PC-3 (cell line): ENCODE results near the gene AFAP1L2. TPM values are rescaled to one million over a fixed set of nuclear protein-coding genes. Genes with fewer than 3 reads are reported as not detected.

Source experiments
- ATAC-seq: fragments of 200-7000 bp; cut with Tn5 transposase; 2 replicates; pipeline ENCODE4 v1.9.1; 2020; ENCODE audit warnings: mild to moderate bottlenecking, moderate library complexity
- BruUV-seq: library from RNA; stranded (reverse); fragments of 400-500 nt; replicated peaks from 2 replicates; lab custom pipeline; 2021; lab: Mats Ljungman, UMichigan
- CTCF ChIA-PET: fragments of 300-600 bp; sonication (Branson Sonifier 250); formaldehyde crosslinking; loops from one replicate; lab custom pipeline; 2022; ENCODE audit warnings: antibody characterized with exemption; lab: Charles Lee
- POLR2A ChIA-PET: fragments of 300-600 bp; sonication (Branson Sonifier 250); formaldehyde crosslinking; loops from one replicate; lab custom pipeline; 2022; ENCODE audit warnings: antibody characterized with exemption; ENCODE audit not compliant: unreplicated experiment; lab: Charles Lee
- DNase-seq: peaks from one replicate; pipeline ENCODE4 v3.0.0-alpha.2; 2015
- H2AFZ ChIP-seq: fragments of 300-600 bp; sonication (generic); 2 replicates; pipeline ENCODE4 v1.6.0; 2016; ENCODE audit warnings: antibody characterized with exemption, low read length
- H3F3A ChIP-seq: fragments of 300-600 bp; sonication (generic); one replicate; pipeline ENCODE4 v1.6.0; 2017; ENCODE audit warnings: antibody characterized with exemption, low read length, control low read depth, mild to moderate bottlenecking; ENCODE audit not compliant: unreplicated experiment
- H3K27ac ChIP-seq: fragments of 300-600 bp; sonication (generic); 2 replicates; pipeline ENCODE4 v1.5.1; 2016; ENCODE audit warnings: mild to moderate bottlenecking, low read length
- H3K27me3 ChIP-seq: fragments of 300-600 bp; sonication (generic); 2 replicates; pipeline ENCODE4 v1.6.1; 2016; ENCODE audit warnings: low read length, mixed read lengths
- H3K36me3 ChIP-seq: fragments of 300-600 bp; sonication (generic); 2 replicates; pipeline ENCODE4 v1.6.1; 2016; ENCODE audit warnings: low read depth, mixed run types, low read length, mixed read lengths
- H3K4me1 ChIP-seq: fragments of 300-600 bp; sonication (generic); 2 replicates; pipeline ENCODE4 v1.5.1; 2016; ENCODE audit warnings: low read length; ENCODE audit not compliant: insufficient read depth
- H3K4me2 ChIP-seq: fragments of 300-600 bp; sonication (generic); 2 replicates; pipeline ENCODE4 v1.6.0; 2016; ENCODE audit warnings: low read length
- H3K4me3 ChIP-seq: fragments of 300-600 bp; sonication (generic); 2 replicates; pipeline ENCODE4 v1.5.1; 2016; ENCODE audit warnings: mild to moderate bottlenecking, low read length, mixed read lengths
- H3K79me2 ChIP-seq: fragments of 300-600 bp; sonication (generic); 2 replicates; pipeline ENCODE4 v1.6.1; 2017; ENCODE audit warnings: low read length, mixed read lengths
- H3K9ac ChIP-seq: fragments of 300-600 bp; sonication (generic); 2 replicates; pipeline ENCODE4 v1.6.0; 2016; ENCODE audit warnings: mild to moderate bottlenecking, low read length
- H3K9me2 ChIP-seq: fragments of 300-600 bp; sonication (generic); replicated peaks from 2 replicates; pipeline ENCODE4 v1.6.1; 2016; ENCODE audit warnings: mixed run types, low read length, mixed read lengths
- H3K9me3 ChIP-seq: fragments of 300-600 bp; sonication (generic); 2 replicates; pipeline ENCODE4 v1.6.1; 2016; ENCODE audit warnings: low read length, mixed read lengths
- H4K20me1 ChIP-seq: fragments of 300-600 bp; sonication (generic); 2 replicates; pipeline ENCODE4 v1.6.1; 2016; ENCODE audit warnings: low read length, mixed read lengths
- CTCF ChIP-seq: fragments of 300-600 bp; sonication (generic); conservative IDR thresholded peaks from 2 replicates; pipeline ENCODE4 v1.5.1; 2017; ENCODE audit warnings: antibody characterized with exemption, low read depth, mild to moderate bottlenecking, low read length
- EZH2 ChIP-seq: fragments of 300-600 bp; sonication (generic); IDR thresholded peaks from one replicate; pipeline ENCODE4 v1.6.1; 2017; ENCODE audit warnings: antibody characterized with exemption, mild to moderate bottlenecking, low read length; ENCODE audit not compliant: unreplicated experiment
- EZH2phosphoT487 ChIP-seq: fragments of 300-600 bp; sonication (generic); IDR thresholded peaks from 2 replicates; pipeline ENCODE4 v1.6.1; 2018; ENCODE audit warnings: mild to moderate bottlenecking, antibody characterized with exemption, low read length, borderline replicate concordance
- intact Hi-C: fragments of 100-400 bp; cut with micrococcal nuclease; formaldehyde crosslinking; loops from 2 replicates; pipeline ENCODE4 v1.9.0; 2023
- total RNA-seq: library from RNA; depleted of rRNA; stranded (reverse); fragments of >200 nt; gene quantifications from 2 replicates; pipeline ENCODE4 v1.2.3, GENCODE V29; 2014

The AFAP1L2 gene
- total RNA-seq, 1 experiment from 2014 or later, result 0.77 TPM

- no peaks in the 10 kb centered on the region for H3K79me2 ChIP-seq
- H3K9me2 ChIP-seq, result no peaks in the 10 kb centered on the region
- no peaks in the 10 kb centered on the region for H3K27me3 ChIP-seq
- no peak overlapping the region for H3K4me2 ChIP-seq
- TF ChIP-seq EZH2 (no peak), CTCF (no peak), EZH2phosphoT487 (no peak)
- no peaks in the 10 kb centered on the region for H3F3A ChIP-seq
- H3K9ac ChIP-seq, result no peak overlapping the region
- no TSS peak for BruUV-seq
- POLR2A ChIA-PET, result no interaction called here
- no peaks in the 10 kb centered on the region for H4K20me1 ChIP-seq
- CTCF ChIA-PET, result no interaction called here
- no peak overlapping the region for H3K4me3 ChIP-seq
- peaks cover 11% of the 10 kb centered on the region for H3K4me1 ChIP-seq
- H3K36me3 ChIP-seq, result no peaks in the 10 kb centered on the region
- DNase-seq (no peak), ATAC-seq (no peak)
- H3K27ac ChIP-seq, result no peak overlapping the region
- H3K9me3 ChIP-seq, result no peaks in the 10 kb centered on the region
- intact Hi-C loops, result no loop called here
- H2AFZ ChIP-seq, result no peak overlapping the region
Observed at GRCh38 chr10:114315566-114316420, 88.5 kb downstream of the AFAP1L2 start.

GRCh38 chr10:114313866-114314265, 90.4 kb downstream of the AFAP1L2 start:
- Histone ChIP-seq H3K9ac (no peak overlapping the region), H3K27ac (no peak overlapping the region), H3K9me2 (no peaks in the 10 kb centered on the region), H3K4me2 (no peak overlapping the region), H2AFZ (no peak overlapping the region), H3K27me3 (no peaks in the 10 kb centered on the region), H3F3A (no peaks in the 10 kb centered on the region), H3K4me3 (no peak overlapping the region), H3K4me1 (no peaks in the 10 kb centered on the region), H3K9me3 (no peaks in the 10 kb centered on the region), H4K20me1 (no peaks in the 10 kb centered on the region), H3K79me2 (no peaks in the 10 kb centered on the region), H3K36me3 (no peaks in the 10 kb centered on the region)
- intact Hi-C loops, result no loop called here
- no TSS peak for BruUV-seq
- ChIA-PET CTCF (no interaction called here), POLR2A (no interaction called here)
- ATAC-seq (no peak), DNase-seq (no peak)
- no peak for TF ChIP-seq EZH2phosphoT487
- no peak for TF ChIP-seq CTCF
- no peak for TF ChIP-seq EZH2

- POLR2A ChIA-PET, result no interaction called here
- intact Hi-C loops, result no loop called here
Observed at GRCh38 chr10:114313139-114313538, 91.2 kb downstream of the AFAP1L2 start.

More at GRCh38 chr10:114313139-114313538, 91.2 kb downstream of the AFAP1L2 start:
- no TSS peak for BruUV-seq
- CTCF ChIA-PET, result no interaction called here
- H3K9me3 ChIP-seq, result no peaks in the 10 kb centered on the region
- no peaks in the 10 kb centered on the region for H3K4me1 ChIP-seq
- H3K27me3 ChIP-seq, result no peaks in the 10 kb centered on the region
- no peaks in the 10 kb centered on the region for H3K79me2 ChIP-seq
- H3K4me3 ChIP-seq, result no peak overlapping the region
- no peaks in the 10 kb centered on the region for H3K9me2 ChIP-seq
- TF ChIP-seq EZH2 (no peak), EZH2phosphoT487 (no peak), CTCF (no peak)
- H3K9ac ChIP-seq, result no peak overlapping the region
- DNase-seq, result no peak
- H3K27ac ChIP-seq, result no peak overlapping the region
- no peak overlapping the region for H3K4me2 ChIP-seq
- no peak overlapping the region for H2AFZ ChIP-seq
- no peaks in the 10 kb centered on the region for H4K20me1 ChIP-seq
- H3F3A ChIP-seq, result no peaks in the 10 kb centered on the region
- no peak for ATAC-seq
- no peaks in the 10 kb centered on the region for H3K36me3 ChIP-seq
